RWPE1 (cell line): ENCODE measurements around the gene POLD4.

ENCODE experiments used
- CTCF ChIA-PET: fragments of 350-600 bp; sonication (Branson Sonifier 250); formaldehyde crosslinking; extraction: SDS; loops from one replicate; lab custom pipeline; 2021; lab: Yijun Ruan, JAX
- POLR2A ChIA-PET: fragments of 400-600 bp; formaldehyde crosslinking; extraction: SDS; loops from one replicate; lab custom pipeline; 2020; ENCODE audit warnings: antibody characterized with exemption; ENCODE audit not compliant: low non-redundant PET; lab: Yijun Ruan, JAX
- DNase-seq: peaks from one replicate; pipeline ENCODE4 v3.0.0; 2012; ENCODE audit warnings: low spot score
- H3K27ac ChIP-seq: fragments of 450-650 bp; 2 replicates; pipeline ENCODE4 v1.5.1; 2017
- TF ChIP-seq, protein P1 (sequence below): fragments of 450-650 bp; conservative IDR thresholded peaks from 2 replicates; pipeline ENCODE4 v1.5.1; 2017; ENCODE audit warnings: low read depth, mild to moderate bottlenecking

Gene POLD4

GRCh38 chr11:67400251-67400941 is 47.0 kb upstream of the POLD4 start:
- CTCF ChIA-PET: interaction anchor here (0.5 to 1.8 kb wide), 8 partner anchors 8 to 546 kb away, joined by 4 to 13 read pairs (median 6); partner anchors contain the start of genes CABP4, RAD9A and RPS6KB2
- DNase-seq: no peak
- H3K27ac ChIP-seq: peak overlapping the region; percentile 94
- POLR2A ChIA-PET: interaction anchor here (0.6 to 2.4 kb wide), 3 partner anchors 9 to 68 kb away, joined by 3 to 14 read pairs (median 11); partner anchors contain the start of genes RAD9A and TMEM134
- TF ChIP-seq, protein P1, sequence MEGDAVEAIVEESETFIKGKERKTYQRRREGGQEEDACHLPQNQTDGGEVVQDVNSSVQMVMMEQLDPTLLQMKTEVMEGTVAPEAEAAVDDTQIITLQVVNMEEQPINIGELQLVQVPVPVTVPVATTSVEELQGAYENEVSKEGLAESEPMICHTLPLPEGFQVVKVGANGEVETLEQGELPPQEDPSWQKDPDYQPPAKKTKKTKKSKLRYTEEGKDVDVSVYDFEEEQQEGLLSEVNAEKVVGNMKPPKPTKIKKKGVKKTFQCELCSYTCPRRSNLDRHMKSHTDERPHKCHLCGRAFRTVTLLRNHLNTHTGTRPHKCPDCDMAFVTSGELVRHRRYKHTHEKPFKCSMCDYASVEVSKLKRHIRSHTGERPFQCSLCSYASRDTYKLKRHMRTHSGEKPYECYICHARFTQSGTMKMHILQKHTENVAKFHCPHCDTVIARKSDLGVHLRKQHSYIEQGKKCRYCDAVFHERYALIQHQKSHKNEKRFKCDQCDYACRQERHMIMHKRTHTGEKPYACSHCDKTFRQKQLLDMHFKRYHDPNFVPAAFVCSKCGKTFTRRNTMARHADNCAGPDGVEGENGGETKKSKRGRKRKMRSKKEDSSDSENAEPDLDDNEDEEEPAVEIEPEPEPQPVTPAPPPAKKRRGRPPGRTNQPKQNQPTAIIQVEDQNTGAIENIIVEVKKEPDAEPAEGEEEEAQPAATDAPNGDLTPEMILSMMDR: no peak

- no peak for DNase-seq
- POLR2A ChIA-PET: no interaction called here
- CTCF ChIA-PET: interaction anchor here (0.6 kb wide), 1 partner anchor 28 kb away, joined by 6 read pairs; no protein-coding TSS in a partner anchor
- TF ChIP-seq, protein P1: no peak
- H3K27ac ChIP-seq: peak overlapping the region; percentile 94
These were observed 45.6 kb upstream of the POLD4 start for GRCh38 chr11:67398661-67399563.

- ChIA-PET POLR2A (no interaction called here), CTCF (no interaction called here)
- TF ChIP-seq, protein P1: no peak
- no peak for DNase-seq
- H3K27ac ChIP-seq: peak overlapping the region; percentile 94
These were observed 44.8 kb upstream of the POLD4 start for GRCh38 chr11:67397986-67398660.

DNA sequence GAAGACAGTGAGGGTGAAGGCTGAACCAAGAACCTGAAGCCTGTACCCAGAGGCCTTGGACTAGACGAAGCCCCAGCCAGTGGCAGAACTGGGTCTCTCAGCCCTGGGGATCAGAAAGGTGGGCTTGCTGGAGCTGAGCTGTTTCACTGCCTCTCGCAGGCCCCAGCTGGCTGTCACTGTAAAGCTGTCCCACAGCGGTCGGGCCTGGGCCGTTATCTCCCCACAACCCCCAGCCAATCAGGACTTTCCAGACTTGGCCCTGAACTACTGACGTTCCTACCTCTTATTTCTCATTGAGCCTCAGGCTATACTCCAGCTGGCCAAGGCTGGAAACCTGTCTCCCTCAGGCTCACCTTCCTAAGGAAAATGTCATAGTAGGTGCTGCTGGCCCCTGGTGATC is 44.2 kb upstream of the POLD4 start:
- DNase-seq: no peak
- TF ChIP-seq, protein P1: no peak
- CTCF ChIA-PET: no interaction called here
- POLR2A ChIA-PET: no interaction called here
- H3K27ac ChIP-seq: peak overlapping the region; percentile 94

DNA sequence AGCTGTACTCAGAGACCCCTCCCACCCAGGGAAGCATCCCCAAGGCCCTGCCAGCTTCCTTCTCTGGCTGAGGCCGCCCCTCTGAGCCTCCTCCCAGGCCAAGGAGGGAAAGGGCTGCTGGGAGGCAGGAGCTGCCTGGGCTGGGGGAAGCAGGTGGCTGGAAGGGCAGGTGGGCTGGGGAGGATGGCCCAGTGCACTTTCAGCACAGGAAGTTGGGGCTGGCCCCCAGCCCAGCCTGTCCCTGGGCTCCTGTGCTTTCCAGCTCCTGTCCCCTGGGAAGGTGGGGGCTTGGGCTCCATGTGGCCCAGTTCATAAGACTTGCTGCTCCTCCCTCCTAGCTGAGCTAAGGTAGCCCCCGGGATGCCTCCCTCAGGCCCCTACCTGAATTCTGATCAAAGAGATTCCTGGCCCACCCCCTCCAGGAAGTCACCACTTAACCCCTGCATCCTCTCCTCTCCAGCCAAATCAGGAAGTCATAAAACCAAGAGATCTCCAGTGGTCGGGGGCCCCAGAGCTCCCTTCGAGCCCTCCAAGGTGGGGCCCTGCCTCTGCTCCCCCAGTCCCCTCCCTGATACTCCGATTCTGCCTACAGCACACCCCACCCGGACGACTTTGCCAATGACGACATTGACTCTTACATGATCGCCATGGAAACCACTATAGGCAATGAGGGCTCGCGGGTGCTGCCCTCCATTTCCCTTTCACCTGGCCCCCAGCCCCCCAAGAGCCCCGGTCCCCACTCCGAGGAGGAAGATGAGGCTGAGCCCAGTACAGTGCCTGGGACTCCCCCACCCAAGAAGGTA is 43.4 kb upstream of the POLD4 start:
- H3K27ac ChIP-seq: peak overlapping the region; percentile 94
- TF ChIP-seq, protein P1: no peak
- ChIA-PET POLR2A (no interaction called here), CTCF (interaction anchor here (1.6 kb wide), 1 partner anchor 14 kb away, joined by 4 read pairs; no protein-coding TSS in a partner anchor)
- no peak for DNase-seq
